NCI-H526 (cell line): ENCODE data around the gene BCL11A.

Source experiments
- DNase-seq, 2 experiments: peaks; one replicate each; lab custom pipeline; 2025; lab: John Stamatoyannopoulos, UW

Gene BCL11A

GRCh38 chr2:60527762-60528161 is 25.7 kb downstream of the BCL11A start:
- no peak for DNase-seq

- DNase-seq, result no peak
Observed at GRCh38 chr2:60526623-60527022, 26.8 kb downstream of the BCL11A start.

- DNase-seq, result no peak
Observed at GRCh38 chr2:60525899-60526298, 27.6 kb downstream of the BCL11A start.

GRCh38 chr2:60524874-60525273 is 28.6 kb downstream of the BCL11A start:
- no peak for DNase-seq

GRCh38 chr2:60523963-60524362 is 29.5 kb downstream of the BCL11A start:
- DNase-seq, result no peak

- no peak for DNase-seq
Observed at GRCh38 chr2:60522462-60522861, 31.0 kb downstream of the BCL11A start.

GRCh38 chr2:60521626-60522025 is 31.8 kb downstream of the BCL11A start:
- no peak for DNase-seq

GRCh38 chr2:60520917-60521539 is 32.4 kb downstream of the BCL11A start:
- no peak for DNase-seq

- DNase-seq, result peak; percentile 59 to 70
Observed at GRCh38 chr2:60520151-60520876, 33.1 kb downstream of the BCL11A start.

- DNase-seq, result no peak
Observed at GRCh38 chr2:60519231-60519863, 34.1 kb downstream of the BCL11A start.

- no peak for DNase-seq
Observed at GRCh38 chr2:60518567-60518966, 34.9 kb downstream of the BCL11A start.

GRCh38 chr2:60517446-60517845 is 36.0 kb downstream of the BCL11A start:
- DNase-seq, result no peak

- no peak for DNase-seq
Observed at GRCh38 chr2:60516826-60517225, 36.6 kb downstream of the BCL11A start.

GRCh38 chr2:60516383-60516811 is 37.1 kb downstream of the BCL11A start:
- DNase-seq, result no peak

GRCh38 chr2:60515721-60516226 is 37.7 kb downstream of the BCL11A start:
- DNase-seq, result no peak

- DNase-seq, result no peak
Observed at GRCh38 chr2:60513996-60514395, 39.5 kb downstream of the BCL11A start.

- no peak for DNase-seq
Observed at GRCh38 chr2:60513191-60513590, 40.3 kb downstream of the BCL11A start.

- DNase-seq, result no peak
Observed at GRCh38 chr2:60512641-60513040, 40.8 kb downstream of the BCL11A start.

GRCh38 chr2:60512062-60512622 is 41.3 kb downstream of the BCL11A start:
- no peak for DNase-seq

GRCh38 chr2:60510713-60511112 is 42.7 kb downstream of the BCL11A start:
- DNase-seq, result no peak

GRCh38 chr2:60509066-60509465 is 44.4 kb downstream of the BCL11A start:
- DNase-seq, result no peak

GRCh38 chr2:60508339-60508917 is 45.0 kb downstream of the BCL11A start:
- DNase-seq, result no peak
